GM19455 (cell line): ENCODE results near the gene PDLIM1.
"Not testable (repeated sequence)": the region's sequence is repeated elsewhere in the genome, so short reads cannot be mapped to it uniquely, and the experiment has no call there.

ENCODE experiments used
- ATAC-seq: cut with Tn5 transposase; IDR thresholded peaks from one replicate; pipeline ENCODE4 v1.9.1; 2021; ENCODE audit not compliant: unreplicated experiment

Gene PDLIM1

GRCh38 chr10:95243318-95243617, 47.5 kb downstream of the PDLIM1 start:
- ATAC-seq: no peak

- no peak for ATAC-seq
Observed at GRCh38 chr10:95242581-95243317, 48.1 kb downstream of the PDLIM1 start.

GRCh38 chr10:95241533-95241932, 49.3 kb downstream of the PDLIM1 start:
- ATAC-seq: no peak

GRCh38 chr10:95240811-95241210, 50.0 kb downstream of the PDLIM1 start:
- ATAC-seq: no peak

- not testable (repeated sequence) for ATAC-seq
Observed at GRCh38 chr10:95240096-95240495, 50.7 kb downstream of the PDLIM1 start.

- ATAC-seq: no peak
Observed at GRCh38 chr10:95237376-95238170, 53.2 kb downstream of the PDLIM1 start.

GRCh38 chr10:95236068-95236903, 54.5 kb downstream of the PDLIM1 start:
- ATAC-seq: peak; percentile 96

GRCh38 chr10:95235676-95236067, 55.1 kb downstream of the PDLIM1 start:
- no peak for ATAC-seq

GRCh38 chr10:95234951-95235350, 55.9 kb downstream of the PDLIM1 start:
- ATAC-seq: no peak

- ATAC-seq: no peak
Observed at GRCh38 chr10:95233377-95234034, 57.3 kb downstream of the PDLIM1 start.

- ATAC-seq: not testable (repeated sequence)
Observed at GRCh38 chr10:95230677-95231586, 59.9 kb downstream of the PDLIM1 start.

- ATAC-seq: no peak
Observed at GRCh38 chr10:95229724-95230627, 60.8 kb downstream of the PDLIM1 start.

GRCh38 chr10:95228934-95229723, 61.7 kb downstream of the PDLIM1 start:
- ATAC-seq: not testable (repeated sequence)

GRCh38 chr10:95225136-95225535, 65.7 kb downstream of the PDLIM1 start:
- no peak for ATAC-seq

GRCh38 chr10:95221124-95221523, 69.7 kb downstream of the PDLIM1 start:
- ATAC-seq: no peak

GRCh38 chr10:95220539-95220938, 70.3 kb downstream of the PDLIM1 start:
- ATAC-seq: no peak

GRCh38 chr10:95217476-95217875, 73.3 kb downstream of the PDLIM1 start:
- ATAC-seq: no peak

GRCh38 chr10:95214793-95215192, 76.0 kb downstream of the PDLIM1 start:
- no peak for ATAC-seq
